ENCODE data around the gene LRRC26.
A peak's percentile ranks its signal among the peaks of the same experiment; 100 is the strongest.

LRRC26 gene

DNA sequence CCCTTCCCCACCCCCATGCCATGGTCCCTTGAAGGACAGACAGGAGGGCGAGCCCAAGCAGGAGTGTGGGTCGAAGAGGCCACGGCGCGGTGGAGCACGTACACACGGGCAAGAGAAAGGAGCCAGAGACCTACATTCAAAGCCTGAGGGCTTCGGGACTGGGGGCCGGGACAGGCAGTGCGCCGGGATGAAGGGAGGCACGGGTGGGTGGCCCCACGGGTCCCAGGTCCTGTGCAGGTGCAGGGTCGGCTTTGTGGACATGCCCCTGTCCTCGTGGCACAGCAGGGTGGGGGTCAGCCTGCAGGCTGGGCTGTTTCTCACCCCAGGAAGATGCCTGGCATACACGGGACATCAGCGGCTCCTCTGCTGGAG is 9.8 kb downstream of the LRRC26 start:
- H3K27me3 ChIP-seq (replicated peaks; ENCODE audit: control insufficient read depth, insufficient read depth, low read length, poor library complexity, severe bottlenecking), result peaks cover 43% of the 10 kb centered on the region
- DNase-seq, result no peak
- no peak overlapping the region for H3K27ac ChIP-seq (ENCODE audit: insufficient read depth, low read length, poor library complexity, severe bottlenecking)
- no peaks in the 10 kb centered on the region for H3K36me3 ChIP-seq (ENCODE audit: control insufficient read depth, insufficient read depth, low read length)
- no peaks in the 10 kb centered on the region for H3K9me3 ChIP-seq (ENCODE audit: control insufficient read depth, low read length)
- H3K4me3 ChIP-seq (ENCODE audit: insufficient read depth, low read depth, low read length, poor library complexity, severe bottlenecking), result no peak overlapping the region
- H3K4me1 ChIP-seq (ENCODE audit: control insufficient read depth, insufficient read depth, low read length, poor library complexity, severe bottlenecking), result peaks cover 27% of the 10 kb centered on the region

DNA sequence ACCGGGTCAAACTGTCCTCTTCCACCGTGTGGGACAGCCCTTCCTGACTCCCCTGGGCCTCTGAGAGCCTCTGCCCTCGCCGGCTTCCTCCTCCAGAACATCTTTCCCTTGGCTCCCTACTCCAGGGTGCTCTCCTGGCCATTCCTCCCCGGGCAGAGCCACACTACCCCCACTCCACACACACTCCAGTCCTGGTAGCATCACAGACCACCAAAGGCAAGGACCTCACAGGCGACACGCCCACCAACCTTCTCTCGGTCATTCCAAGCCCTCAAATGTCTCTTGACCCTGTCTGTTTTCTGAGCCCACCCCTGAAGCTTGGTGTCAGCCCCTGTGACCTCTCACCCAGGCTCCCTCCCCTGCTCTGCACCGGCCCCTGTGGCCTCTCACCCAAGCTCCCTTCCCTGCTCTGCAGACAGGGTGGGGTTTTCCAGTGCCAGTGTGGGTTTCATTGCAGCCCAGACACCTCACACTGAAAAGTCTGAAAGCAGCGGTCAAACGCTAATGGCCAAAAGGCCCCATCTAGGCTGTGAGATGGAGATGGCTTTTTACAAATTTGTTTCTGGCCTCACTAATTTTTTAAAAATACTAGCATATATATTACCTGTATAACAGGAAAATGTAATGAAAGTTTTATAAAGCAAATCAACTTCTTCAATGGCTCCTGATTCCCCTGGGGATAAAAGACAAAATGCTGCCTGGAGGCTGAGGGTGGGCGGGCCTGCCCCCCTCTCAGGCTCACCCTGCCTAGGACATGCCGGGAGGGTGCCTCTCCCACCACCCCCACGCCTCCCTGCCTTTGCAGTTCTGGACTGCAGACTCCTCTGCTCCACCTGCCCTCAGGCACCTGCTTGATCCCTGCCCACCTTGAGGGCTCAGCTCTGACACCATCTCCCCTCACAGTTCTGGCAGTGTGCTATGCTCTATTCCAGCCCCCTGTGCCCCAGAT is 10.5 kb downstream of the LRRC26 start:
- Histone ChIP-seq H3K4me1 (ENCODE audit: control insufficient read depth, insufficient read depth, low read length, poor library complexity, severe bottlenecking) (peaks cover 27% of the 10 kb centered on the region), H3K4me3 (ENCODE audit: insufficient read depth, low read depth, low read length, poor library complexity, severe bottlenecking) (no peak overlapping the region), H3K36me3 (ENCODE audit: control insufficient read depth, insufficient read depth, low read length) (no peaks in the 10 kb centered on the region), H3K27me3 (replicated peaks; ENCODE audit: control insufficient read depth, insufficient read depth, low read length, poor library complexity, severe bottlenecking) (peaks cover 36% of the 10 kb centered on the region), H3K27ac (ENCODE audit: insufficient read depth, low read length, poor library complexity, severe bottlenecking) (no peak overlapping the region), H3K9me3 (ENCODE audit: control insufficient read depth, low read length) (no peaks in the 10 kb centered on the region)
- no peak for DNase-seq

DNA sequence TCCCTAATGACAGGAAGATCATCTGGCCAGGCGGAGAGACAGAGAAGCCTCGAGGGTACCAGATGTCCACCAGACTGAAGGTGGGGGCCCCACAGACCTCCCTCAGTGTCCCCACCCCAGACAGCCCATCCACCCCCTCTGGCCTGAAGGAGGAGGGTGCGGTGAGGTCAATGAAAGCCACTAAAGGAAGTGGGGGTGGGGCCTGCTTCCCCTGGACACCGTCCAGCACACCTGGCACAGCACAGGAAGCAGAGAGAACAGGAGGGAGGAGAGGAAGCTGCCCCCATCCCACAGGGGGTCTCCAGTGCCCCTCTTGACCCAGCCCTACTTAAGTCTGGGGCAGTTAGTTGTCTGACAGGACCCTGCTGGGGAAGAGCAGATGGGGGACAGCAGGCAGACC is 11.2 kb downstream of the LRRC26 start:
- Histone ChIP-seq H3K9me3 (ENCODE audit: control insufficient read depth, low read length) (no peaks in the 10 kb centered on the region), H3K27ac (ENCODE audit: insufficient read depth, low read length, poor library complexity, severe bottlenecking) (no peak overlapping the region), H3K4me1 (ENCODE audit: control insufficient read depth, insufficient read depth, low read length, poor library complexity, severe bottlenecking) (peaks cover 27% of the 10 kb centered on the region), H3K27me3 (replicated peaks; ENCODE audit: control insufficient read depth, insufficient read depth, low read length, poor library complexity, severe bottlenecking) (peaks cover 30% of the 10 kb centered on the region), H3K4me3 (ENCODE audit: insufficient read depth, low read depth, low read length, poor library complexity, severe bottlenecking) (no peak overlapping the region), H3K36me3 (ENCODE audit: control insufficient read depth, insufficient read depth, low read length) (no peaks in the 10 kb centered on the region)
- DNase-seq, result no peak

DNA sequence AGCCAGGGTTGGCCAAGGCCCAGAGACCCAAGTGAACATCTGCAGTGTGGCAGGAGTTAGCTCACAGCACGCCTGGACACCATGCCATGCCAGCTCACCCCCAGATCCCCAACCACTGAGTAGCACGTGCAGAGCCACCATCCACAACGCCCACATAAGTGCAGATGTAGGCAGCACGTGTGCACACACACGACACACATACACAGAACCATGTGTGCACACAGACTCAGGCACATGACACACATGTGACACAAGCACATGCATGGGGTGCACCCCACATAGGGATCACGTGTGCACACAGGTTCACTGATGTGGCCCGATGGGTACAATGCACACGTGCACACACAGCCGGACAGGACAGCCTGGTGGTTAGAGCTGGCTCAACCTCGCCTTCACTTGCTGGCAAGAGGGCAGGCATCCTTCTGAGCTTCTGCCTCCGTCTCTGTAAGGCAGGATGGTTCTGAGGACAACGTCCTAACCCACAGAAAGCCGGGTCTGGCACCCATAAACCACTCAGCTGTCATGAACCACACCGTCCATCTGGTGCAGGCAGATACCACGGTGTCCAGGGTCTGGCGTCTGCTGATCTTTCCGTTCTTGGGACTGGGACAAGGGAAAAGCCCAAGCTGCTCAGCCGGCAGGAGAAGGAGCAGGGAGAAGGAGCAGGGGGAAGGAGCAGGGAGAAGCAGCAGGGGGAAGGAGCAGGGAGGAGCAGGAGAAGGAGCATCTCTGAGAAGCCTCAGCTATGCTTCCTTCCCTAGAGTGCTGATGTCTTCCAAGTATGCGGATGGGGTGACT is 12.0 kb downstream of the LRRC26 start:
- Histone ChIP-seq H3K4me1 (ENCODE audit: control insufficient read depth, insufficient read depth, low read length, poor library complexity, severe bottlenecking) (peaks cover 24% of the 10 kb centered on the region), H3K27me3 (replicated peaks; ENCODE audit: control insufficient read depth, insufficient read depth, low read length, poor library complexity, severe bottlenecking) (peaks cover 30% of the 10 kb centered on the region), H3K4me3 (ENCODE audit: insufficient read depth, low read depth, low read length, poor library complexity, severe bottlenecking) (no peak overlapping the region), H3K27ac (ENCODE audit: insufficient read depth, low read length, poor library complexity, severe bottlenecking) (no peak overlapping the region), H3K36me3 (ENCODE audit: control insufficient read depth, insufficient read depth, low read length) (no peaks in the 10 kb centered on the region), H3K9me3 (ENCODE audit: control insufficient read depth, low read length) (no peaks in the 10 kb centered on the region)
- no peak for DNase-seq

DNA sequence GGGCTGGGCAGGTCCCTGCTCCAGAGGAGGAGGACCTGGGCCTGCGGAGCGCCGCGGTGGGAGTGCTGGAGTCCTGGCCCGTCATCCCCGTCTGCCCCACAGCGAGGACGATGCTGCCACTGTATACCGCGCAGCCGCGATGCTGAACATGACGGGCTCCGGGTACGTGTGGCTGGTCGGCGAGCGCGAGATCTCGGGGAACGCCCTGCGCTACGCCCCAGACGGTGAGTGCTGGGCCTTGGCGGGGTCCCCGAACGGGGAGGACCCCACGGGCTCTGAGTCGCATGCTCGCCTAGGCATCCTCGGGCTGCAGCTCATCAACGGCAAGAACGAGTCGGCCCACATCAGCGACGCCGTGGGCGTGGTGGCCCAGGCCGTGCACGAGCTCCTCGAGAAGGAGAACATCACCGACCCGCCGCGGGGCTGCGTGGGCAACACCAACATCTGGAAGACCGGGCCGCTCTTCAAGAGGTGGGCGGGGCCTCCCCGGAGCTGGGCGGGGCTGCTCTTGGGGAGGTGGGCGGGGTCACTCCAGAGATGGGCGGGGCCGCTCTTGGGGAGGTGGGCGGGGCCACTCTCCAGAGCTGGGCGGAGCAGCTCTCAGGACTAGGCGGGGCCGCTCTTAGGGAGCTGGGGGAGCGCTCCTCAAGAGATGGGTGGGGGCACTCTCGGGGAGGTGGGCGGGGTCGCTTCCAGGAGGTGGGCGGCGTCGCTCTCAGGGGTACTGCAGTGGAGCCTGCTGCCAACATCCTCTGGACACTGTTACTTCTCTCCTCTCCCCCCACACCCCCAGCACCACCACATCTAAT is 13.1 kb downstream of the LRRC26 start:
- Histone ChIP-seq H3K27ac (ENCODE audit: insufficient read depth, low read length, poor library complexity, severe bottlenecking) (no peak overlapping the region), H3K9me3 (ENCODE audit: control insufficient read depth, low read length) (no peaks in the 10 kb centered on the region), H3K4me3 (ENCODE audit: insufficient read depth, low read depth, low read length, poor library complexity, severe bottlenecking) (no peak overlapping the region), H3K36me3 (ENCODE audit: control insufficient read depth, insufficient read depth, low read length) (no peaks in the 10 kb centered on the region), H3K27me3 (replicated peaks; ENCODE audit: control insufficient read depth, insufficient read depth, low read length, poor library complexity, severe bottlenecking) (peaks cover 23% of the 10 kb centered on the region), H3K4me1 (ENCODE audit: control insufficient read depth, insufficient read depth, low read length, poor library complexity, severe bottlenecking) (peaks cover 19% of the 10 kb centered on the region)
- DNase-seq, result peak; percentile 30 to 49 (median 46)

DNA sequence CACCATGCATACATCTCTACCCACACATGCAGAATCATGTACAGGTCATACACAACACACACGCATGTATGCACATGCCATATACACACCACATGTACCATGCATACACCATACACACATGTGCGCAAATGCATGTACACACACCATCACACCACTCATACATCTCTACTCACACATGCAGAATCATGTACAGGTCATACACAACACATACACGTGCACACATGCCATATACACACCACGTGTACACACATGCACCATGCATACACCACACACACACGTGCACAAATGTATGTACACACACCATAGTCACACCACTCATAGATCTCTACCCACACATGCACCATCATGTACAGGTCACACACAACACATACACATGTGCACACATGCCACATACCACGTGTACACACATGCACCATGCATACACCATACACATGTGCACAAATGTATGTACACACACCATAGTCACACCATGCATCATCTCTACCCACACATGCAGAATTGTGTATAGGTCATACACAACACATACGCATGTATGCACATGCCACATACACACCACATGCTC is 16.9 kb downstream of the LRRC26 start:
- no peak overlapping the region for H3K4me3 ChIP-seq (ENCODE audit: insufficient read depth, low read depth, low read length, poor library complexity, severe bottlenecking)
- H3K9me3 ChIP-seq (ENCODE audit: control insufficient read depth, low read length), result no peaks in the 10 kb centered on the region
- no peak overlapping the region for H3K27ac ChIP-seq (ENCODE audit: insufficient read depth, low read length, poor library complexity, severe bottlenecking)
- DNase-seq, result no peak
- H3K27me3 ChIP-seq (replicated peaks; ENCODE audit: control insufficient read depth, insufficient read depth, low read length, poor library complexity, severe bottlenecking), result peaks cover 3% of the 10 kb centered on the region
- H3K4me1 ChIP-seq (ENCODE audit: control insufficient read depth, insufficient read depth, low read length, poor library complexity, severe bottlenecking), result peaks cover 12% of the 10 kb centered on the region
- no peaks in the 10 kb centered on the region for H3K36me3 ChIP-seq (ENCODE audit: control insufficient read depth, insufficient read depth, low read length)

DNA sequence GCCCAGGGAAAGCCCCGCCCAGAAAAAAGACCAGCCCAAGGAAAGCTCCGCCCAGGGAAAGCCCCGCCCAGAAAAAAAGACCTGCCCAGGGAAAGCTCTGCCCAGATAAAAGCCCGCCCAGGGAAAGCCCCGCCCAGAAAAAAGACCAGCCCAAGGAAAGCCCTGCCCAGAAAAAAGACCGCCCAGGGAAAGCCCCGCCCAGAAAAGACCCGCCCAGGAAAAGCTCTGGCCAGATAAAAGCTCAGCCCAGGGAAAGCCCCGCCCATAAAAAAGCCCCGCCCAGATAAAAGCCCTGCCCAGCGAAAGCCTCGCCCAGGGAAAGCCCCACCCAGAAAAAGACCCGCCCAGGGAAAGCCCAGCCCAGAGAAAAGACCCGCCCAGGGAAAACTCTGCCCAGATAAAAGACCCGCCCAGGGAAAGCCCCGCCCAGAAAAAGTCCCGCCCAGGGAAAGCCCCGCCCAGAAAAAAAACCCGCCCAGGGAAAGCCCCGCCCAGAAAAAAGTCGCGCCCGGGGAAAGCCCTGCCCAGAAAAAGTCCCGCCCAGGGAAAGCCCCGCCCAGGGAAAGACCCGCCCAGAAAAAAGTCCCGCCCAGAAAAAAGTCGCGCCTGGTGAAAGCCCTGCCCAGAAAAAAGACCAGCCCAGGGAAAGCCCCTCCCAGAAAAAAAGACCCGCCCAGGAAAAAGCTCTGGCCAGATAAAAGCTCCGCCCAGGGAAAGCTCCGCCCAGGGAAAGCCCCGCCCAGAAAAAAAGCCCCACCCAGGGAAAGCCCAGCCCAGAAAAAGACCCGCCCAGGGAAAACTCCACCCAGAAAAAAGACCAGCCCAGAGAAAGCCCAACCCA is 19.0 kb downstream of the LRRC26 start:
- Histone ChIP-seq H3K4me1 (ENCODE audit: control insufficient read depth, insufficient read depth, low read length, poor library complexity, severe bottlenecking) (no peaks in the 10 kb centered on the region), H3K36me3 (ENCODE audit: control insufficient read depth, insufficient read depth, low read length) (no peaks in the 10 kb centered on the region), H3K9me3 (ENCODE audit: control insufficient read depth, low read length) (no peaks in the 10 kb centered on the region), H3K27me3 (replicated peaks; ENCODE audit: control insufficient read depth, insufficient read depth, low read length, poor library complexity, severe bottlenecking) (no peaks in the 10 kb centered on the region), H3K27ac (ENCODE audit: insufficient read depth, low read length, poor library complexity, severe bottlenecking) (no peak overlapping the region), H3K4me3 (ENCODE audit: insufficient read depth, low read depth, low read length, poor library complexity, severe bottlenecking) (no peak overlapping the region)
- DNase-seq, result peak in 2 of 3 donors; percentile 18 to 45

DNA sequence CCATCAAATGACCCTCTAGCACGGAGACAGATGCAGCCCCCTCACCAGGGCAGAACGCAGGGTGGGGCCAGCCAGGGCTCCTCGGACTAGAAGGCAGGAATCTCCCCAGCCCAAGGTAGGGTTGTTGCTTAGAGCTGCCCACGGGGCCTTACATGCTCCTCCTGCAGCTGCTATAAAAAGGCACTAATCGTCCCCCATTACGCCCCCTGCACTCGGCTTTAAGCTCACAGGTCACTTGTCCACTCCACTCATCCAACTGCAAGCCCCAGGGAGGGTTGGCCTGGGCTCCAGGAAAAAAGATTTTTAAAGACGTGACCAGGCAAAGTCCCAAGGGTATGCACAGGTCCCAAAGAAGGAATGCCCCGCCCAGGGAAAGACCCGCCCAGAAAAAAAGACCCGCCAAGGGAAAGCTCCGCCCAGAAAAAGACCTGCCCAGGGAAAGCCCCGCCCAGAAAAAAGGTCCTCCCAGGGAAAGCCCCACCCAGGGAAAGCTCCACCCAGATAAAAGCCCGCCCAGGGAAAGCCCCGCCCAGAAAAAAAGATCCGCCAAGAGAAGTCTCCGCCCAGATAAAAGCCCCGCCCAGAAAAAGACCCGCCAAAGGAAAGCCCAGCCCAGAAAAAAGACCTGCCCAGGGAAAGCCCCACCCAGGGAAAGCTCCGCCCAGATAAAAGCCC is 19.8 kb downstream of the LRRC26 start:
- Histone ChIP-seq H3K36me3 (ENCODE audit: control insufficient read depth, insufficient read depth, low read length) (no peaks in the 10 kb centered on the region), H3K27ac (ENCODE audit: insufficient read depth, low read length, poor library complexity, severe bottlenecking) (no peak overlapping the region), H3K9me3 (ENCODE audit: control insufficient read depth, low read length) (no peaks in the 10 kb centered on the region), H3K27me3 (replicated peaks; ENCODE audit: control insufficient read depth, insufficient read depth, low read length, poor library complexity, severe bottlenecking) (no peaks in the 10 kb centered on the region), H3K4me1 (ENCODE audit: control insufficient read depth, insufficient read depth, low read length, poor library complexity, severe bottlenecking) (no peaks in the 10 kb centered on the region), H3K4me3 (ENCODE audit: insufficient read depth, low read depth, low read length, poor library complexity, severe bottlenecking) (no peak overlapping the region)
- no peak for DNase-seq

All from effector memory CD4-positive, alpha-beta T cell (primary cell).